C4-2B (cell line): ENCODE measurements around the gene MSMO1.

ENCODE experiments used
- ZFX ChIP-seq: fragments of 450-650 bp; IDR thresholded peaks from 2 replicates; pipeline ENCODE4 v1.6.1; 2017
- TF ChIP-seq, protein P1 (sequence below): fragments of 450-650 bp; conservative IDR thresholded peaks from 2 replicates; pipeline ENCODE4 v1.5.1; 2017; ENCODE audit warnings: mild to moderate bottlenecking

- TF ChIP-seq, protein P1, sequence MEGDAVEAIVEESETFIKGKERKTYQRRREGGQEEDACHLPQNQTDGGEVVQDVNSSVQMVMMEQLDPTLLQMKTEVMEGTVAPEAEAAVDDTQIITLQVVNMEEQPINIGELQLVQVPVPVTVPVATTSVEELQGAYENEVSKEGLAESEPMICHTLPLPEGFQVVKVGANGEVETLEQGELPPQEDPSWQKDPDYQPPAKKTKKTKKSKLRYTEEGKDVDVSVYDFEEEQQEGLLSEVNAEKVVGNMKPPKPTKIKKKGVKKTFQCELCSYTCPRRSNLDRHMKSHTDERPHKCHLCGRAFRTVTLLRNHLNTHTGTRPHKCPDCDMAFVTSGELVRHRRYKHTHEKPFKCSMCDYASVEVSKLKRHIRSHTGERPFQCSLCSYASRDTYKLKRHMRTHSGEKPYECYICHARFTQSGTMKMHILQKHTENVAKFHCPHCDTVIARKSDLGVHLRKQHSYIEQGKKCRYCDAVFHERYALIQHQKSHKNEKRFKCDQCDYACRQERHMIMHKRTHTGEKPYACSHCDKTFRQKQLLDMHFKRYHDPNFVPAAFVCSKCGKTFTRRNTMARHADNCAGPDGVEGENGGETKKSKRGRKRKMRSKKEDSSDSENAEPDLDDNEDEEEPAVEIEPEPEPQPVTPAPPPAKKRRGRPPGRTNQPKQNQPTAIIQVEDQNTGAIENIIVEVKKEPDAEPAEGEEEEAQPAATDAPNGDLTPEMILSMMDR: no peak
- no peak for TF ChIP-seq ZFX
These were observed 9.3 kb downstream of the MSMO1 start for GRCh38 chr4:165336743-165337142.
